HPDE6-E6E7 (cell line): ENCODE data around the gene AMHR2.
"Not testable (repeated sequence)": the region's sequence is repeated elsewhere in the genome, so short reads cannot be mapped to it uniquely, and the experiment has no call there.

Source experiments
- DNase-seq: peaks from one replicate; pipeline ENCODE4 v3.0.0; 2011; ENCODE audit warnings: missing footprints; ENCODE audit errors: extremely low spot score

Gene AMHR2

GRCh38 chr12:53414756-53415417 lies 8.8 kb upstream of the AMHR2 start:
- DNase-seq, result no peak

DNA sequence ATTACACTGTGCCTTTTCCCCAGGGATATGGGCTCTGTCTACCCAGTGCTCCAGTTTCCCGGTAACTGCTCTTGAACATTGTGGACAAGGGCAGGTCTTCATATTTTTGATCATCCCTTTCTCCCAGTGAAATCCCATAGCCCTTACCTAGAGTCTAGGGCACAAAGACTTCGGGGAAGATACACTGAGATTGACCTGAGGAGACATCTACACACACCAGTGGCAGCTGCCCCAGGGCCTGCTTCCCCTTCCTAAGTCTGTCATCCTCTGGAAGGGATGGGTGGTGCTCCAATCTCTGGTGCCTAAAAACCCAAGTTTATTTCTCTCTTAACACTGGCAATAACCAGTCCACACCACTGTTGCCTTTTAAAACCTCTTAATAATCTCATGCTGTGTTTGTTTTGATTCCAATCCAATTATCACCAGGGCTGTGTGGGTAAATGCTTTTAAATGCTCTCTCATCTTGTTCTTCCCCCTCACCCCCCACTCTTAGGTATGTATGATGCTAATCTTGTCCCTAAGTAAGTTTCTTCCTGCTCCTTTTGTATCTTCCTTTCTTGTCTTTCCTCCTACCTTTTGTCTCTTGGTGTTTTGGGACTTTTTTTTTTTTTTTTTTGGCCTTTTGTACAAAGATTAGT lies 7.8 kb upstream of the AMHR2 start:
- not testable (repeated sequence) for DNase-seq

DNA sequence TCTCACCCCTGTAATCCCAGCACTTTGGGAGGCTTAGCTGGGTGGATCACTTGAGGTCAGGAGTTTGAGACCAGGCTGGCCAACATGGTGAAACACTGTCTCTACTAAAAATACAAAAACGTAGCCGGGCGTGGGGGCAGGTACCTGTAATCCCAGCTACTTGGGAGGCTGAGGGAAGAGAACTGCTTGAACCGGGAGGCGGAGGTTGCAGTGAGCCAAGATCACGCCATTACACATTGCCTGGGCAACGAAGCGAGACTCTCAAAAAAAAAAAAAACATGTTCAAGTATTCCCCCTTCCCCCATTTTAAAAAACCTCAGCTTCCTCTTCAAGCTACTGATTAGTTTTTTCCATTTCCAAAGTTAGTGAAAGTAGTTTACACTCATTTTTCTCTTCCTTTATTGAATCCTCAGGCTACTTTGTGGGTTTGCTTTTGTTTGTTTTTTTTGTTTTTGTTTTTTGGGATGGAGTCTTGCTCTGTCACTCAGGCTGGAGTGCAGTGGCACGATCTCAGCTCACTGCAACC lies 6.3 kb upstream of the AMHR2 start:
- not testable (repeated sequence) for DNase-seq

- DNase-seq, result no peak
Measured at GRCh38 chr12:53418221-53418620, 5.4 kb upstream of the AMHR2 start.

- no peak for DNase-seq
Measured at GRCh38 chr12:53419756-53420155, 3.9 kb upstream of the AMHR2 start.

DNA sequence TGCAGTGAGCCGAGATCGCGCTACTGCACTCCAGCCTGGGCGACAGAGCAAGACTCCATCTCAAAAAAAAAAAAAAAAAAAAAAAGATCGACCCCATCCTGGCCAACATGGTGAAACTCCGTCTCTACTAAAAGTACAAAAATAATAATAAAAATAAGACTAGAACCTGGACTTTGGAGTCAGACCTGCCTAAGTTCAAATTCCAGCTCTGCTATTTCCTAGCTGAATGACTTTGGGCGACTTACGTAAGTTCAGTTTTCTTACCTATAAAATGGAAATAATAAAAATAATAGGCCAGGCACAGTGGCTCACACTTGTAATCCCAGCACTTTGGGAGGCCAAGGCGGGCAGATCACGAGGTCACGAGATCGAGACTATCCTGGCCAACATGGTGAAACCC lies 1.4 kb upstream of the AMHR2 start:
- not testable (repeated sequence) for DNase-seq

GRCh38 chr12:53424626-53425514 lies 1.2 kb downstream of the AMHR2 start:
- no peak for DNase-seq

DNA sequence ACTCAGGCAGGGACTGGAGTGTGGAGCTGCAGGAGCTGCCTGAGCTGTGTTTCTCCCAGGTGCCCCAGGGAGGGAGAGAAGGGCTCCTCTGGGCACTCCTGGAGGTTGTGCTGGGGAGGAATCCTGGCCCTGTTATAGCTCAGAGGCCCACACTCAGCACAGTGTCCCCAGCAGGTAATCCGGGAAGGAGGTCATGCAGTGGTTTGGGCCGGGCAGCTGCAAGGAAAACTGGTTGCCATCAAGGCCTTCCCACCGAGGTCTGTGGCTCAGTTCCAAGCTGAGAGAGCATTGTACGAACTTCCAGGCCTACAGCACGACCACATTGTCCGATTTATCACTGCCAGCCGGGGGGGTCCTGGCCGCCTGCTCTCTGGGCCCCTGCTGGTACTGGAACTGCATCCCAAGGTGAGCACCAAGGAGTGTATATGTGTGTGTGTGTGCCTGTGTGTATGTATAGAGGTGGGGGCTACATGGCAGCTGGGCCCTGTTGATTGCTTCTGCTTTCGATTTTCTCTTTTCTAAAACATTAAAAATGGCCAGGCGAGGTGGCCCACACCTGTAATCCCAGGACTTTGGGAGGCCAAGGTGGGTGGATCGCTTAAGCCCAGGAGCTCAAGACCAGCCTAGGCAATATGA lies 2.0 kb downstream of the AMHR2 start:
- DNase-seq, result no peak

GRCh38 chr12:53427905-53428594 lies 4.4 kb downstream of the AMHR2 start:
- peak; percentile 98 for DNase-seq

DNA sequence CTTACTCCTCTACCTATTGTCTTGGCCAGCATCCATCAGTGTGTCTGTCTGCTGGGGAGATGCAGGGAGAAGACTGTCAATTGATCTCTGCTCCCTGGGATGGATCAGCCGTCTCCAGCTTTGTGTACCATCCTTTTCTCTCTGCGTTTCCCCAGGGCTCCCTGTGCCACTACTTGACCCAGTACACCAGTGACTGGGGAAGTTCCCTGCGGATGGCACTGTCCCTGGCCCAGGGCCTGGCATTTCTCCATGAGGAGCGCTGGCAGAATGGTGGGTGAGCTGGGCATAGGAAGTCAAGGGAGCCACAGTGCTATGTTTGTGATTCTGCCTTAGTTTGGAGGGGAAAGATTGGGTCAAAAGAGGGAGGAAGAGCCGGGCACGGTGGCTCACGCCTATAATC lies 5.1 kb downstream of the AMHR2 start:
- no peak for DNase-seq

DNA sequence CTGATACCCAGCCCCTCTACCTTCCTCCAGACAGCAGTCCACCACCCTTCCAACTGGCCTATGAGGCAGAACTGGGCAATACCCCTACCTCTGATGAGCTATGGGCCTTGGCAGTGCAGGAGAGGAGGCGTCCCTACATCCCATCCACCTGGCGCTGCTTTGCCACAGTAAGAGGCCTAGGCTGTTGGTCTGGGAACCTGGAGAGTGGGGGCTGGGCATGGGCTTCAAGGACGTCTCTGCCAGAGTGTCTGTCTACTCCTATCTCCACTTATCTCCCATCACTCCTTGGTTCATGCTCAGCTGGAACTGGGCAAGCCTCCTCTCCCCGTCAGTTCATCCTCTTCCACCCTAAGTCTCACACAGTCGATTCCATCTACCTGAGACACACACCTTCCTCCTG lies 6.5 kb downstream of the AMHR2 start:
- DNase-seq, result no peak

DNA sequence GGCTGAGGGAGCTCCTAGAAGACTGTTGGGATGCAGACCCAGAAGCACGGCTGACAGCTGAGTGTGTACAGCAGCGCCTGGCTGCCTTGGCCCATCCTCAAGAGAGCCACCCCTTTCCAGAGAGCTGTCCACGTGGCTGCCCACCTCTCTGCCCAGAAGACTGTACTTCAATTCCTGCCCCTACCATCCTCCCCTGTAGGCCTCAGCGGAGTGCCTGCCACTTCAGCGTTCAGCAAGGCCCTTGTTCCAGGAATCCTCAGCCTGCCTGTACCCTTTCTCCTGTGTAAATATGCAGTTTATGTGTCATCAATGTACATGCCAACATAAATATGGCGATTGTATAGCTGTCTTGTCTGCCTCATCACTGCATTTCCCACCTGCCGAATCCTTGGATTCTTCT lies 7.5 kb downstream of the AMHR2 start:
- DNase-seq, result no peak

DNA sequence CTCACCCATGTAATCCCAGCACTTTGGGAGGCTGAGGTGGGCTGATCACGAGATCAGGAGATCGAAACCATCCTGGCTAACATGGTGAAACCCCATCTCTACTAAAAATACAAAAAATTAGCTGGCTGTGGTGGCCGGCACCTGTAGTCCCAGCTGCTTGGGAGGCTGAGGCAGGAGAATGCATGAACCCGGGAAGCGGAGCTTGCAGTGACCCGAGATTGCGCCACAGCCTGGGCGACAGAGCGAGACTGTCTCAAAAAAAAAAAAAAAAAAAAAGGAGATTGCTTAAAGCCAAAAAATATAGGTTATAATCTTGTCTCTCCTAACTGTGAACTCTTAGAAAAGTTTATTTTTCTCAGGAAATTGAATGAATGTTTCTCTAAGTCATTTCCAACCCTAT lies 11.7 kb downstream of the AMHR2 start:
- not testable (repeated sequence) for DNase-seq

- not testable (repeated sequence) for DNase-seq
Measured at GRCh38 chr12:53439582-53439981, 15.9 kb downstream of the AMHR2 start.

DNA sequence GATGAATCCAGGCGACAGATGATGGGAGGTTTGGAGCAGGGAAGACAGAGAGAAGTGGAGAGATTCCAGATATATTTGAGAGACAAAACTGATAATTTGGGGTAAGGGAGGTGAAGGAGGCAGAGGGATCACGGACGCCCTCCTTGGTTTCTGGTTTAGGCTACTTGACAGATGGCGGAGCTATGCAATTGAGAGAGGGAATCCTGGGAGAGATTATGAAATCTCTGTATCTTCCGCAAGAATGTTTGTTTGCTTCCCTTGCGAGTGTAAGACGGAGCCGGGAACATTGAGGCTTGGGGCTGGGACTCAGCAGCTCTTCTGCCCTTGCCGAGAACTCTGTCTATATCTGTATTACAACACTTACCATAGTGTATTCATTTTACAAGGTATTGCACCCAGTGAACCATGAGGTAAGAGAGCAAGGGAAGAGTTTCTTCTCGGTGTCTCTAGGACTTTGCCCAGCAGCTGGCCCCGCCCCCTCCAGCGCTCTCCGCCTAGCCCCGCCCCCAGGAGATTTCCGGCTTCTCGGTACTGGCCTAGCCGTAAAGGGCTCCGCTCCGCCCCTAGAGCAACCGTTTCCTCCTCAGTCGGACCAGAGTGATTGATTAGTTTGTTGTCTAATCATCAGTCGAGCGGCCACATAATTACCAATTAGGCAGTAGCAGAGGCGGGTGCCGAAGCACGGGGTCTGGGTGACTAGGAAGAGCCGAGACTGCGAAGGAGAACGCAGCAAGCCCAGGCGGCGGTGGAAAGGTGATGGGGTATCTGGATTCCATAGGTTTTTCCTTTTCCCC lies 17.6 kb downstream of the AMHR2 start, which contains the start of gene PRR13:
PRR13 (plus strand) TSS at position 695 of the 794 bp plus-strand sequence. CDS start 981 bp downstream, outside the sequence.
- DNase-seq, result peak; percentile 98

GRCh38 chr12:53443955-53444354 lies 20.3 kb downstream of the AMHR2 start:
- DNase-seq, result no peak

DNA sequence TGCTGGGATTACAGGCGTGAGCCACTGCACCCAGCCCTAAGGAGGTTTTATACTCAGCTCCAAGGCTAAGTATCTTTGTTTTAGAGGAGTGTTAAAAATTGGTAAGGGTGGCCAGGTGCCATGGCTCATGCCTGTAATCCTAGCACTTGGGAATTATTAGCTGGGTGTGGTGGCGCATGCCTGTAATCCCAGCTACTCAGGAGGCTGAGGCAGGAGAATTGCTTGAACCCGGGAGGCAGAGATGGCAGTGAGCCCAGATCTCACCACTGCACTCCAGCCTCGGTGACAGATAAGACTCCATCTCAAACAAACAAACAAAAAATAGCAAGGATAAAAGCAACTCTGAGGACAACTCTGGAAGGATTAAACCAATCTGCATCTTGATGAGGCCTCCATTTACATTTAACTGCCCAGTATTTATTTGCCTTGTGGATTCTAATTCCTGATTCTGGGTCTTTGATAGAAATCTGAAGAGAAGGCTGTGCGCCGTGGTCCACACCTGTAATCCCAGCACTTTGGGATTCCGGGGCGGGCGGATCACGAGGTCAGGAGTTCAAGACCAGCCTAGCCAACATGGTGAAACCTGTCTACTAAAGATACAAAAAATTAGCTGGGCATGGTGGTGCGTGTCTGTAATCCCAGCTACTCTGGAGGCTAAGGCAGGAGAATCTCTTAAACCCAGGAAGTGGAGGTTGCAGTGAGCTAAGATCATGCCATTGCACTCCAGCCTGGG lies 21.1 kb downstream of the AMHR2 start:
- DNase-seq, result not testable (repeated sequence)

DNA sequence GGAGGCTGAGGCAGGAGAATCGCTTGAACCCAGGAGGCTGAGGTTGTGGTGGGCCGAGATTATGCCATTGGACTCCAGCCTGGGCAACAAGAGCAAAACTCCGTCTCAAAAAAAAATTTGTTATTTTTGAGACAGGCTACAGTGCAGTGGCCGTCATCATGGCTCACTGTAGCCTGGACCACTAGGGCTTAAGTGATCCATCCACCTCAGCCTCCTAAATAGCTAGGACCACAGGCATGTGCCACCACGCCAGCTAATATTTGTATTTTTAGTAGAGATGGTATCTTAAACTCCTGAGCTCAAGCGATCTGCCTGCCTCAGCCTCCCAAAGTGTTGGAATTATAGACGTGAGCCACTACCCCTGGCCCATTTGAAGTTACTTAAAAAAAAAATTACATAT lies 27.3 kb downstream of the AMHR2 start:
- no peak for DNase-seq

DNA sequence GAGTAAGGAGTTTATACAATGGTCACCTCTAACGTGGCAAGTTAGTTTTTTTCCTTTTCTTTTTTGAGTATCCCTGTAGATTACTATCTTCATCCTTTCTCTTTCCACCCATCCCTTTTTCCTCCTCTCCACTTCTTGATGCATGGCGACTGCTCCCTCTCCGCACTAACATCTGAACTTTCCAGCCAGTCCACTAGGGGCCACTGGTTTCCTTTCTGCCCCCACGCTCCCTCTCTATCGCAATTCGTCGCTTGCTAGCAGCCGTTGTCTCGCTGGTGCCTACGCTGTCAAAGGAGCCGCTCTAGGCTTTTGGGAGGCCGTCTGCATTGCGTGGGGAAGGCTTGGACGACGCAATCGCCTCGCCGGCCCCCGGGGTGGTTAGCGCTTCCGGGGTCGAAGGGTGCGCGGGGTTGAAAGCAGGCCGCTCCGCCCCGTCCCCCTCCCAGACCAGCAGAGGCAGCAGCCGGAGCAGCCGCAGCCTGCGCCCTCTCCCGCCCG lies 28.1 kb downstream of the AMHR2 start, which contains the start of gene PCBP2:
PCBP2 (plus strand) TSS at position 442 of the 498 bp plus-strand sequence. CDS start 2,699 bp downstream, outside the sequence.
- DNase-seq, result peak; percentile 99
